Neural crest cell (in vitro differentiated cells): ENCODE results near the gene MYL2. TPM values are rescaled to one million over a fixed set of nuclear protein-coding genes. Genes with fewer than 3 reads are reported as not detected.

Experiments used
- DNase-seq: peaks from one replicate; pipeline ENCODE4 v3.0.0; 2021; ENCODE audit warnings: low read depth, mixed read lengths, low spot score
- H3K27ac Mint-ChIP-seq: one replicate; pipeline ENCODE4 v1.8.0; 2021; ENCODE audit warnings: mild to moderate bottlenecking, mixed read lengths; ENCODE audit not compliant: unreplicated experiment
- H3K27me3 Mint-ChIP-seq: 2 replicates; pipeline ENCODE4 v1.8.0; 2021; ENCODE audit warnings: low read depth, mild to moderate bottlenecking, mixed read lengths
- H3K36me3 Mint-ChIP-seq: 2 replicates; pipeline ENCODE4 v1.8.0; 2021; ENCODE audit warnings: low read depth, mild to moderate bottlenecking, mixed read lengths
- H3K4me1 Mint-ChIP-seq: 2 replicates; pipeline ENCODE4 v1.8.0; 2021; ENCODE audit warnings: mixed read lengths
- H3K4me3 Mint-ChIP-seq: one replicate; pipeline ENCODE4 v1.8.0; 2021; ENCODE audit warnings: mild to moderate bottlenecking, mixed read lengths
- H3K9me3 Mint-ChIP-seq: 2 replicates; pipeline ENCODE4 v1.8.0; 2021; ENCODE audit warnings: mixed read lengths
- CTCF ChIP-seq: fragments of 200-600 bp; sonication (generic); conservative IDR thresholded peaks from 2 replicates; pipeline ENCODE4 v1.5.0; 2021; ENCODE audit warnings: antibody characterized with exemption, mild to moderate bottlenecking
- long read RNA-seq: library from polyadenylated mRNA; unstranded; transcript quantifications from one replicate; pipeline ENCODE4 v2.0.0, GENCODE V29; 2020
- total RNA-seq: library from RNA; stranded (reverse); gene quantifications from 2 replicates; pipeline ENCODE4 v1.2.1, GENCODE V29; 2021

The MYL2 gene
- total RNA-seq, result not detected in 2 replicates
- long read RNA-seq, result 0 reads

GRCh38 chr12:110920324-110920910 lies at the start of gene MYL2:
TSS of gene MYL2 (minus strand) at chr12:110920579. CDS start at chr12:110920529, 50 bp downstream.
- TF ChIP-seq CTCF, result no peak
- H3K4me3 Mint-ChIP-seq, result no peak within 1 kb of the TSS
- peaks cover 40% of the 10 kb centered on the region for H3K27me3 Mint-ChIP-seq
- H3K9me3 Mint-ChIP-seq, result no peaks in the 10 kb centered on the region
- DNase-seq, result no peak
- no peaks in the 10 kb centered on the region for H3K36me3 Mint-ChIP-seq
- no peaks in the 10 kb centered on the region for H3K4me1 Mint-ChIP-seq
- H3K27ac Mint-ChIP-seq, result no peak within 1 kb of the TSS

GRCh38 chr12:110966081-110966760 lies 45.8 kb upstream of the MYL2 start:
- no peak overlapping the region for H3K4me3 Mint-ChIP-seq
- peaks cover 4% of the 10 kb centered on the region for H3K4me1 Mint-ChIP-seq
- H3K27ac Mint-ChIP-seq, result no peak overlapping the region
- H3K36me3 Mint-ChIP-seq, result no peaks in the 10 kb centered on the region
- H3K27me3 Mint-ChIP-seq, result peaks cover 23% of the 10 kb centered on the region
- no peaks in the 10 kb centered on the region for H3K9me3 Mint-ChIP-seq
- DNase-seq, result no peak
- no peak for TF ChIP-seq CTCF

GRCh38 chr12:110965574-110965973 lies 45.2 kb upstream of the MYL2 start:
- TF ChIP-seq CTCF, result no peak
- DNase-seq, result no peak
- Mint-ChIP-seq H3K4me3 (no peak overlapping the region), H3K27me3 (peaks cover 23% of the 10 kb centered on the region), H3K9me3 (no peaks in the 10 kb centered on the region), H3K27ac (no peak overlapping the region), H3K36me3 (no peaks in the 10 kb centered on the region), H3K4me1 (peaks cover 4% of the 10 kb centered on the region)

- H3K4me1 Mint-ChIP-seq, result no peaks in the 10 kb centered on the region
- no peak overlapping the region for H3K4me3 Mint-ChIP-seq
- H3K36me3 Mint-ChIP-seq, result no peaks in the 10 kb centered on the region
- no peaks in the 10 kb centered on the region for H3K9me3 Mint-ChIP-seq
- no peak for TF ChIP-seq CTCF
- no peak overlapping the region for H3K27ac Mint-ChIP-seq
- H3K27me3 Mint-ChIP-seq, result peaks cover 27% of the 10 kb centered on the region
- no peak for DNase-seq
Measured at GRCh38 chr12:110960795-110961194, 40.4 kb upstream of the MYL2 start.

GRCh38 chr12:110957652-110958051 lies 37.3 kb upstream of the MYL2 start:
- Mint-ChIP-seq H3K4me1 (no peaks in the 10 kb centered on the region), H3K27me3 (peaks cover 33% of the 10 kb centered on the region), H3K4me3 (no peak overlapping the region), H3K9me3 (no peaks in the 10 kb centered on the region), H3K36me3 (no peaks in the 10 kb centered on the region), H3K27ac (no peak overlapping the region)
- TF ChIP-seq CTCF, result no peak
- DNase-seq, result no peak
